HCT116 (cell line): ENCODE data around the gene NBAS. TPM values are rescaled to one million over a fixed set of nuclear protein-coding genes. Genes with fewer than 3 reads are reported as not detected.

Experiments used
- ATAC-seq: fragments of 200-7000 bp; cut with Tn5 transposase; 2 replicates; pipeline ENCODE4 v1.9.1; 2020; ENCODE audit warnings: mild to moderate bottlenecking, moderate library complexity
- BruUV-seq: library from RNA; stranded (reverse); fragments of 400-500 nt; replicated peaks from 2 replicates; lab custom pipeline; 2021; lab: Mats Ljungman, UMichigan
- CTCF ChIA-PET: fragments of 300-600 bp; sonication (Branson Sonifier 250); formaldehyde crosslinking; loops from one replicate; lab custom pipeline; 2021; ENCODE audit warnings: antibody characterized with exemption; lab: Charles Lee
- POLR2A ChIA-PET: fragments of 300-600, 350-600 bp; sonication (Branson Sonifier 250); formaldehyde crosslinking; loops from one replicate; lab custom pipeline; 2021; ENCODE audit warnings: antibody characterized with exemption; lab: Charles Lee
- RAD21 ChIA-PET, 2 experiments: fragments of 300-600 bp; sonication (Branson Sonifier 250); formaldehyde crosslinking; loops; one replicate each; lab custom pipeline; 2023; ENCODE audit warnings: low total read pairs in 2 of 2; ENCODE audit not compliant: uncharacterized antibody in 2 of 2, unreplicated experiment in 2 of 2, low non-redundant PET in 1 of 2; lab: Charles Lee
- DNase-seq: peaks from one replicate; pipeline ENCODE4 v3.0.0-alpha.2; 2010; ENCODE audit warnings: low read depth, low spot score
- H2AFZ ChIP-seq: fragments of 200-600 bp; shearing (Covaris generic), sonication (generic); 2 replicates; pipeline ENCODE4 v1.6.1; 2017; ENCODE audit warnings: low read depth, mixed run types, mixed read lengths, antibody characterized with exemption, low read length; ENCODE audit not compliant: poor library complexity, severe bottlenecking
- H3K27ac ChIP-seq: 2 replicates; pipeline ENCODE4 v1.5.1; 2012; ENCODE audit warnings: low read depth, low read length
- H3K27me3 ChIP-seq: fragments of 200-600 bp; sonication (generic); 2 replicates; pipeline ENCODE4 v1.6.1; 2016; ENCODE audit warnings: mixed run types, low read length, mixed read lengths; ENCODE audit not compliant: insufficient read depth
- H3K36me3 ChIP-seq, 2 experiments: fragments of 200-500 bp in 1 of 2; fragments of 200-600 bp in 1 of 2; sonication (Bioruptor generic) in 1 of 2; sonication (generic) in 1 of 2; 2 replicates each; pipeline versions ENCODE4 v1.5.1 to v1.6.1; 2014 to 2016; ENCODE audit warnings: low read length in 2 of 2, inconsistent platforms in 1 of 2, mixed read lengths in 1 of 2, mixed run types in 1 of 2; ENCODE audit not compliant: insufficient read depth in 2 of 2, control insufficient read depth in 1 of 2
- H3K4me1 ChIP-seq, 2 experiments: fragments of 200-600 bp in 1 of 2; sonication (generic) in 1 of 2; 2 replicates each; pipeline versions ENCODE4 v1.5.1 to v1.6.1; 2012 to 2017; ENCODE audit warnings: low read length in 2 of 2, inconsistent platforms in 1 of 2, mild to moderate bottlenecking in 1 of 2, mixed read lengths in 1 of 2, mixed run types in 1 of 2, moderate library complexity in 1 of 2; ENCODE audit not compliant: insufficient read depth in 2 of 2, control insufficient read depth in 1 of 2
- H3K4me2 ChIP-seq: fragments of 200-600 bp; sonication (generic); 2 replicates; pipeline ENCODE4 v1.6.1; 2017; ENCODE audit warnings: mixed run types, low read length, mixed read lengths
- H3K4me3 ChIP-seq, 2 experiments: fragments of 200-600 bp in 1 of 2; sonication (generic) in 1 of 2; replicated peaks in 1 of 2; 2 replicates each; pipeline ENCODE4 v1.5.1; 2011 to 2016; ENCODE audit warnings: low read length in 2 of 2, control low read depth in 1 of 2, low read depth in 1 of 2, mild to moderate bottlenecking in 1 of 2, mixed read lengths in 1 of 2, mixed run types in 1 of 2
- H3K79me2 ChIP-seq: fragments of 200-600 bp; sonication (generic); 2 replicates; pipeline ENCODE4 v1.6.1; 2017; ENCODE audit warnings: mild to moderate bottlenecking, mixed run types, low read length, moderate library complexity, mixed read lengths; ENCODE audit not compliant: insufficient read depth
- H3K9ac ChIP-seq: fragments of 200-600 bp; sonication (generic); 2 replicates; pipeline ENCODE4 v1.6.1; 2016; ENCODE audit warnings: low read length, mixed read lengths
- H3K9me2 ChIP-seq: fragments of 200-600 bp; sonication (generic), shearing (Covaris generic); 2 replicates; pipeline ENCODE4 v1.6.1; 2017; ENCODE audit warnings: mixed run types, mild to moderate bottlenecking, moderate library complexity; ENCODE audit not compliant: insufficient read depth
- H3K9me3 ChIP-seq, 2 experiments: fragments of 200-500 bp in 1 of 2; fragments of 200-600 bp in 1 of 2; sonication (Bioruptor generic) in 1 of 2; sonication (generic) in 1 of 2; 2 replicates each; pipeline ENCODE4 v1.6.1; 2014 to 2017; ENCODE audit warnings: low read length in 2 of 2, mixed read lengths in 2 of 2, inconsistent platforms in 1 of 2, low read depth in 1 of 2, mild to moderate bottlenecking in 1 of 2, mixed run types in 1 of 2, moderate library complexity in 1 of 2; ENCODE audit not compliant: control insufficient read depth in 1 of 2, insufficient read depth in 1 of 2
- H4K20me1 ChIP-seq: fragments of 200-600 bp; sonication (generic), shearing (Covaris generic); 2 replicates; pipeline ENCODE4 v1.6.1; 2017; ENCODE audit warnings: mixed run types, mild to moderate bottlenecking, moderate library complexity; ENCODE audit not compliant: insufficient read depth
- ATF3 ChIP-seq: IDR thresholded peaks from 2 replicates; pipeline ENCODE4 v1.6.1; 2012
- CEBPB ChIP-seq: IDR thresholded peaks from 2 replicates; pipeline ENCODE4 v1.6.1; 2012; ENCODE audit warnings: low read depth
- EGR1 ChIP-seq: IDR thresholded peaks from 2 replicates; pipeline ENCODE4 v1.6.1; 2012; ENCODE audit warnings: low read depth
- ELF1 ChIP-seq: IDR thresholded peaks from 2 replicates; pipeline ENCODE4 v1.6.1; 2012; ENCODE audit warnings: low read depth, borderline replicate concordance
- POLR2A ChIP-seq: IDR thresholded peaks from 2 replicates; pipeline ENCODE4 v1.7.0; 2011; ENCODE audit warnings: borderline replicate concordance; ENCODE audit not compliant: insufficient read depth, insufficient read length; ENCODE audit errors: extremely low read depth
- RAD21 ChIP-seq: IDR thresholded peaks from 2 replicates; pipeline ENCODE4 v1.6.1; 2012; ENCODE audit warnings: low read depth, mild to moderate bottlenecking
- SP1 ChIP-seq: IDR thresholded peaks from 2 replicates; pipeline ENCODE4 v1.6.1; 2012; ENCODE audit warnings: low read depth
- TCF7L2 ChIP-seq: IDR thresholded peaks from 2 replicates; pipeline ENCODE4 v1.7.0; 2011; ENCODE audit warnings: borderline replicate concordance, inconsistent platforms; ENCODE audit not compliant: insufficient read depth, insufficient read length; ENCODE audit errors: extremely low read depth
- YY1 ChIP-seq: IDR thresholded peaks from 2 replicates; pipeline ENCODE4 v1.6.1; 2011; ENCODE audit warnings: low read length, low read depth, moderate library complexity, mild to moderate bottlenecking; ENCODE audit not compliant: insufficient replicate concordance; ENCODE audit errors: extremely low read depth
- intact Hi-C: fragments of 100-400 bp; cut with micrococcal nuclease; formaldehyde crosslinking; loops from 2 replicates; pipeline ENCODE4 v1.10.0; 2022
- total RNA-seq: library from RNA; stranded (reverse); gene quantifications from one replicate; pipeline ENCODE4 v1.2.1, GENCODE V29; 2021; ENCODE audit not compliant: unreplicated experiment
- TF ChIP-seq, protein P1 (sequence below): IDR thresholded peaks from 2 replicates; pipeline ENCODE4 v1.6.1; 2012; ENCODE audit warnings: low read depth

Gene NBAS
- total RNA-seq, 1 experiment from 2014 or later = 32.8 TPM

DNA sequence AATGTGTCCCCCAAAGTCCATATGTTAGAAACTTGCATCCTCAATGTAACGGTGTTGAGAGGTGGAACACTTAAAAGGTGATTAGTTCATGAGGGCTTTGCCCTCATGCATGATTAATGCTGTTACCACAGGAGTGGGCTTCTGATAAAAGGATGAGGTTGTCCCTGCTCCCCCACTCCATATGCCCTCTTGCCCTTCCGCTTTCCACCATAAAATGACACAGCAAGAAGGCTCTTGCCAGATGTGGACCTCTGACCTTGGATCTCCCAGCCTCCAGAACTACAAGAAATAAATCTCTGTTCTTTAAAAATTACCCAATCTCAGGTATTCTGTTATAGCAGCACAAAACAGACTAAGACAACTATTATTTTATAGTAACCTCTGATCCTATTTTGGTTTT, 412.1 kb downstream of the NBAS start:
- no TSS peak for BruUV-seq
- TF ChIP-seq EGR1 = no peak
- no peak for TF ChIP-seq SP1
- TF ChIP-seq, protein P1, sequence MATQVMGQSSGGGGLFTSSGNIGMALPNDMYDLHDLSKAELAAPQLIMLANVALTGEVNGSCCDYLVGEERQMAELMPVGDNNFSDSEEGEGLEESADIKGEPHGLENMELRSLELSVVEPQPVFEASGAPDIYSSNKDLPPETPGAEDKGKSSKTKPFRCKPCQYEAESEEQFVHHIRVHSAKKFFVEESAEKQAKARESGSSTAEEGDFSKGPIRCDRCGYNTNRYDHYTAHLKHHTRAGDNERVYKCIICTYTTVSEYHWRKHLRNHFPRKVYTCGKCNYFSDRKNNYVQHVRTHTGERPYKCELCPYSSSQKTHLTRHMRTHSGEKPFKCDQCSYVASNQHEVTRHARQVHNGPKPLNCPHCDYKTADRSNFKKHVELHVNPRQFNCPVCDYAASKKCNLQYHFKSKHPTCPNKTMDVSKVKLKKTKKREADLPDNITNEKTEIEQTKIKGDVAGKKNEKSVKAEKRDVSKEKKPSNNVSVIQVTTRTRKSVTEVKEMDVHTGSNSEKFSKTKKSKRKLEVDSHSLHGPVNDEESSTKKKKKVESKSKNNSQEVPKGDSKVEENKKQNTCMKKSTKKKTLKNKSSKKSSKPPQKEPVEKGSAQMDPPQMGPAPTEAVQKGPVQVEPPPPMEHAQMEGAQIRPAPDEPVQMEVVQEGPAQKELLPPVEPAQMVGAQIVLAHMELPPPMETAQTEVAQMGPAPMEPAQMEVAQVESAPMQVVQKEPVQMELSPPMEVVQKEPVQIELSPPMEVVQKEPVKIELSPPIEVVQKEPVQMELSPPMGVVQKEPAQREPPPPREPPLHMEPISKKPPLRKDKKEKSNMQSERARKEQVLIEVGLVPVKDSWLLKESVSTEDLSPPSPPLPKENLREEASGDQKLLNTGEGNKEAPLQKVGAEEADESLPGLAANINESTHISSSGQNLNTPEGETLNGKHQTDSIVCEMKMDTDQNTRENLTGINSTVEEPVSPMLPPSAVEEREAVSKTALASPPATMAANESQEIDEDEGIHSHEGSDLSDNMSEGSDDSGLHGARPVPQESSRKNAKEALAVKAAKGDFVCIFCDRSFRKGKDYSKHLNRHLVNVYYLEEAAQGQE = no peak
- TF ChIP-seq, all 23 proteins: peak for 0
- RAD21 ChIA-PET = no interaction called here

GRCh38 chr2:15147591-15147990, 413.5 kb downstream of the NBAS start:
- ChIA-PET CTCF (no interaction called here), RAD21 (no interaction called here), POLR2A (no interaction called here)
- H3K4me2 ChIP-seq = no peak overlapping the region
- H4K20me1 ChIP-seq = no peaks in the 10 kb centered on the region
- DNase-seq = no peak
- H3K79me2 ChIP-seq = no peaks in the 10 kb centered on the region
- no peak overlapping the region for H3K27ac ChIP-seq
- H3K9me3 ChIP-seq = no peaks in the 10 kb centered on the region
- ATAC-seq = no peak
- H3K27me3 ChIP-seq = 0 out of 2 replicates have a peak, but pooled peaks cover 4% of the 10 kb centered on the region
- no peaks in the 10 kb centered on the region for H3K9me2 ChIP-seq
- no TSS peak for BruUV-seq
- H3K4me1 ChIP-seq = no peaks in the 10 kb centered on the region
- no peak for TF ChIP-seq CEBPB
- TF ChIP-seq POLR2A = no peak
- TF ChIP-seq EGR1 = no peak
- no peak for TF ChIP-seq ATF3
- TF ChIP-seq TCF7L2 = no peak
- TF ChIP-seq ELF1 = no peak
- TF ChIP-seq RAD21 = no peak
- no peak for TF ChIP-seq YY1
- TF ChIP-seq SP1 = no peak
- no peak overlapping the region for H3K9ac ChIP-seq
- no peak overlapping the region for H2AFZ ChIP-seq
- H3K4me3 ChIP-seq = no peak overlapping the region
- intact Hi-C loops = no loop called here
- no peaks in the 10 kb centered on the region for H3K36me3 ChIP-seq

More for the DNA sequence above, 412.1 kb downstream of the NBAS start:
- H4K20me1 ChIP-seq = no peaks in the 10 kb centered on the region
- H3K9me2 ChIP-seq = no peaks in the 10 kb centered on the region
- H3K4me1 ChIP-seq = no peaks in the 10 kb centered on the region
- ATAC-seq = no peak
- DNase-seq = no peak
- no peak overlapping the region for H3K4me3 ChIP-seq
- ChIA-PET POLR2A (no interaction called here), CTCF (no interaction called here)
- no peaks in the 10 kb centered on the region for H3K79me2 ChIP-seq
- peaks cover 4% of the 10 kb centered on the region; the same call in 1 of the 2 replicates for H3K27me3 ChIP-seq
- H3K9me3 ChIP-seq = no peaks in the 10 kb centered on the region
- H3K9ac ChIP-seq = no peak overlapping the region
- no peak overlapping the region for H2AFZ ChIP-seq
- H3K4me2 ChIP-seq = no peak overlapping the region
- intact Hi-C loops = no loop called here
- H3K27ac ChIP-seq = no peak overlapping the region
- H3K36me3 ChIP-seq = no peaks in the 10 kb centered on the region
